NCI-H1694 (cell line): ENCODE measurements around the gene RBP4.

Experiments
- DNase-seq: peaks from one replicate; lab custom pipeline; 2025; lab: John Stamatoyannopoulos, UW

RBP4 gene

GRCh38 chr10:93595378-93596161 is 5.5 kb downstream of the RBP4 start:
- no peak for DNase-seq

- no peak for DNase-seq
Measured at GRCh38 chr10:93594518-93594917, 6.5 kb downstream of the RBP4 start.

- DNase-seq, result no peak
Measured at GRCh38 chr10:93593749-93594148, 7.3 kb downstream of the RBP4 start.

- no peak for DNase-seq
Measured at GRCh38 chr10:93593254-93593653, 7.8 kb downstream of the RBP4 start.

GRCh38 chr10:93591065-93591808 is 9.8 kb downstream of the RBP4 start:
- DNase-seq, result no peak

- no peak for DNase-seq
Measured at GRCh38 chr10:93590638-93591037, 10.4 kb downstream of the RBP4 start.

- DNase-seq, result no peak
Measured at GRCh38 chr10:93589648-93590562, 11.1 kb downstream of the RBP4 start.

GRCh38 chr10:93584445-93584844 is 16.6 kb downstream of the RBP4 start:
- no peak for DNase-seq

GRCh38 chr10:93580828-93581227 is 20.2 kb downstream of the RBP4 start:
- DNase-seq, result no peak

- DNase-seq, result no peak
Measured at GRCh38 chr10:93579985-93580711, 20.9 kb downstream of the RBP4 start.

GRCh38 chr10:93579089-93579488 is 21.9 kb downstream of the RBP4 start:
- DNase-seq, result no peak

- DNase-seq, result no peak
Measured at GRCh38 chr10:93577565-93577964, 23.5 kb downstream of the RBP4 start.

- DNase-seq, result no peak
Measured at GRCh38 chr10:93576888-93577287, 24.1 kb downstream of the RBP4 start.

GRCh38 chr10:93573924-93574323 is 27.1 kb downstream of the RBP4 start:
- no peak for DNase-seq

- no peak for DNase-seq
Measured at GRCh38 chr10:93573051-93573909, 27.8 kb downstream of the RBP4 start.

- no peak for DNase-seq
Measured at GRCh38 chr10:93572606-93573005, 28.4 kb downstream of the RBP4 start.

- no peak for DNase-seq
Measured at GRCh38 chr10:93570383-93570782, 30.7 kb downstream of the RBP4 start.

- DNase-seq, result no peak
Measured at GRCh38 chr10:93568105-93568390, 33.0 kb downstream of the RBP4 start.

- DNase-seq, result no peak
Measured at GRCh38 chr10:93567277-93568104, 33.5 kb downstream of the RBP4 start.
